Activated CD8-positive, alpha-beta memory T cell treated with anti-CD3 and anti-CD28 coated beads for 36 hours (primary cell): ENCODE results near the gene HS6ST1. TPM values are rescaled to one million over a fixed set of nuclear protein-coding genes. Genes with fewer than 3 reads are reported as not detected.

Source experiments
- CTCF ChIA-PET: fragments of 350-600 bp; sonication (Branson Sonifier 250); formaldehyde crosslinking; loops from one replicate; lab custom pipeline; 2021; ENCODE audit warnings: antibody characterized with exemption; lab: Charles Lee
- POLR2A ChIA-PET: fragments of 350-600 bp; sonication (Branson Sonifier 250); formaldehyde crosslinking; loops from one replicate; lab custom pipeline; 2021; ENCODE audit warnings: antibody characterized with exemption; lab: Charles Lee
- total RNA-seq, 2 experiments: library from RNA; stranded (reverse); gene quantifications; one replicate each; pipeline ENCODE4 v1.2.3, GENCODE V29; 2021

HS6ST1 gene
- total RNA-seq, 2 experiments from 2014 or later: 16.0 to 18.1 TPM

- CTCF ChIA-PET: no interaction called here
- POLR2A ChIA-PET: no interaction called here
These were observed 32.1 kb upstream of the HS6ST1 start for GRCh38 chr2:128350736-128351135.

GRCh38 chr2:128348701-128349100, 30.0 kb upstream of the HS6ST1 start:
- CTCF ChIA-PET: no interaction called here

GRCh38 chr2:128347701-128348539, 29.3 kb upstream of the HS6ST1 start:
- ChIA-PET CTCF (no interaction called here), POLR2A (no interaction called here)

More at GRCh38 chr2:128348701-128349100, 30.0 kb upstream of the HS6ST1 start:
- POLR2A ChIA-PET: no interaction called here

- ChIA-PET CTCF (no interaction called here), POLR2A (no interaction called here)
These were observed 28.5 kb upstream of the HS6ST1 start for GRCh38 chr2:128347171-128347558.

GRCh38 chr2:128346291-128347170, 27.9 kb upstream of the HS6ST1 start:
- ChIA-PET POLR2A (no interaction called here), CTCF (no interaction called here)

- ChIA-PET POLR2A (no interaction called here), CTCF (no interaction called here)
These were observed 26.9 kb upstream of the HS6ST1 start for GRCh38 chr2:128345436-128346165.

- ChIA-PET CTCF (interaction anchor here (0.5 kb wide), 1 partner anchor 214 kb away, joined by 3 read pairs; no protein-coding TSS in a partner anchor), POLR2A (no interaction called here)
These were observed 25.4 kb upstream of the HS6ST1 start for GRCh38 chr2:128344101-128344500.

GRCh38 chr2:128343459-128343858, 24.8 kb upstream of the HS6ST1 start:
- ChIA-PET CTCF (interaction anchor here (0.5 kb wide), 1 partner anchor 213 kb away, joined by 3 read pairs; no protein-coding TSS in a partner anchor), POLR2A (no interaction called here)

- ChIA-PET POLR2A (no interaction called here), CTCF (no interaction called here)
These were observed 23.9 kb upstream of the HS6ST1 start for GRCh38 chr2:128342550-128342949.

GRCh38 chr2:128341621-128342020, 23.0 kb upstream of the HS6ST1 start:
- CTCF ChIA-PET: no interaction called here
- POLR2A ChIA-PET: no interaction called here

GRCh38 chr2:128332091-128332634, 13.5 kb upstream of the HS6ST1 start:
- CTCF ChIA-PET: no interaction called here
- POLR2A ChIA-PET: no interaction called here

GRCh38 chr2:128330583-128330982, 11.9 kb upstream of the HS6ST1 start:
- ChIA-PET CTCF (no interaction called here), POLR2A (no interaction called here)

GRCh38 chr2:128329607-128330006, 10.9 kb upstream of the HS6ST1 start:
- ChIA-PET POLR2A (no interaction called here), CTCF (no interaction called here)

- CTCF ChIA-PET: no interaction called here
- POLR2A ChIA-PET: no interaction called here
These were observed 8.7 kb upstream of the HS6ST1 start for GRCh38 chr2:128327180-128327964.

- ChIA-PET POLR2A (no interaction called here), CTCF (no interaction called here)
These were observed 7.7 kb upstream of the HS6ST1 start for GRCh38 chr2:128326346-128326745.

- ChIA-PET CTCF (no interaction called here), POLR2A (no interaction called here)
These were observed 7.0 kb upstream of the HS6ST1 start for GRCh38 chr2:128325611-128326181.

GRCh38 chr2:128324897-128325410, 6.3 kb upstream of the HS6ST1 start:
- ChIA-PET CTCF (interaction anchor here (0.6 kb wide), 1 partner anchor 209 kb away, joined by 3 read pairs; no protein-coding TSS in a partner anchor), POLR2A (no interaction called here)
